Stimulated activated CD8-positive, alpha-beta memory T cell treated with anti-CD3 and anti-CD28 coated beads, Interleukin-15, amount 100 ng/mL, for 4 hours (primary cell): ENCODE results near the gene SYT15.
"Not testable (repeated sequence)": the region's sequence is repeated elsewhere in the genome, so short reads cannot be mapped to it uniquely, and the experiment has no call there.

ENCODE experiments used
- DNase-seq, 2 donors: peaks; one replicate each; pipeline ENCODE4 v3.0.0-alpha.2; 2020; ENCODE audit warnings: low read depth in 2 of 2

SYT15 gene

GRCh38 chr10:46588221-46588620, 9.3 kb downstream of the SYT15 start:
- DNase-seq = not testable (repeated sequence)

- not testable (repeated sequence) for DNase-seq
Measured at GRCh38 chr10:46589589-46589988, 10.7 kb downstream of the SYT15 start.

GRCh38 chr10:46591053-46591452, 12.1 kb downstream of the SYT15 start:
- DNase-seq = not testable (repeated sequence)

GRCh38 chr10:46593307-46593706, 14.4 kb downstream of the SYT15 start:
- DNase-seq = not testable (repeated sequence)

GRCh38 chr10:46594453-46595063, 15.6 kb downstream of the SYT15 start:
- DNase-seq = not testable (repeated sequence)

- DNase-seq = not testable (repeated sequence)
Measured at GRCh38 chr10:46596570-46596969, 17.6 kb downstream of the SYT15 start.

GRCh38 chr10:46597616-46598246, 18.8 kb downstream of the SYT15 start:
- DNase-seq = not testable (repeated sequence)

- not testable (repeated sequence) for DNase-seq
Measured at GRCh38 chr10:46600516-46600915, 21.6 kb downstream of the SYT15 start.

- DNase-seq = not testable (repeated sequence)
Measured at GRCh38 chr10:46615540-46615939, 36.6 kb downstream of the SYT15 start.

GRCh38 chr10:46616227-46616626, 37.3 kb downstream of the SYT15 start:
- not testable (repeated sequence) for DNase-seq

GRCh38 chr10:46617134-46617533, 38.2 kb downstream of the SYT15 start:
- not testable (repeated sequence) for DNase-seq

- not testable (repeated sequence) for DNase-seq
Measured at GRCh38 chr10:46617913-46618312, 39.0 kb downstream of the SYT15 start.

- DNase-seq = not testable (repeated sequence)
Measured at GRCh38 chr10:46623899-46624654, 45.1 kb downstream of the SYT15 start.

GRCh38 chr10:46629805-46630204, 50.9 kb downstream of the SYT15 start:
- DNase-seq = not testable (repeated sequence)

GRCh38 chr10:46630816-46631215, 51.9 kb downstream of the SYT15 start:
- not testable (repeated sequence) for DNase-seq

- DNase-seq = not testable (repeated sequence)
Measured at GRCh38 chr10:46631683-46632082, 52.8 kb downstream of the SYT15 start.

- not testable (repeated sequence) for DNase-seq
Measured at GRCh38 chr10:46634698-46635097, 55.8 kb downstream of the SYT15 start.

- not testable (repeated sequence) for DNase-seq
Measured at GRCh38 chr10:46635364-46635959, 56.5 kb downstream of the SYT15 start.

- DNase-seq = not testable (repeated sequence)
Measured at GRCh38 chr10:46640005-46640404, 61.1 kb downstream of the SYT15 start.
